ENCODE results near the gene EHD1.

DNA sequence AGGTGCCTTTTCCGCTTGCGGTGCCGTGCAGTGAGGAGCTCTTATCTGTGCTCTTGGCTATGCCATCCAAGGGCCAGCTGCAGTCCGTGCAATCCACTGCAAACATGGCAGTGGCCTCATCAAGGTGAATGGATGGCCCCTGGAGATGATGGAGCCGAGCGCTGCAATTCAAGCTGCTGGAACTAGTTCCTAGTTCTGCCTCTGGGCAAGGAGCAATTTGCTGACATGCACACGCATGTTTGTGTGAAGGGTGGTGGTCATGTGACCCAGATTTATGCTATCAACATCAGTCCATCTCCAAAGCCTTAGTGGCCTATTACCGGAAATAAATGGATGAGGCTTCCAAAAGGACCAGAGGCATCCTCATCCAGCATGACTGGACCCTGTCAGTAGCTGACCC, 3.1 kb upstream of the EHD1 start:
- no peak for TF ChIP-seq POLR2AphosphoS5 (IDR thresholded peaks at IDR 0.05)
- TF ChIP-seq, protein P1, sequence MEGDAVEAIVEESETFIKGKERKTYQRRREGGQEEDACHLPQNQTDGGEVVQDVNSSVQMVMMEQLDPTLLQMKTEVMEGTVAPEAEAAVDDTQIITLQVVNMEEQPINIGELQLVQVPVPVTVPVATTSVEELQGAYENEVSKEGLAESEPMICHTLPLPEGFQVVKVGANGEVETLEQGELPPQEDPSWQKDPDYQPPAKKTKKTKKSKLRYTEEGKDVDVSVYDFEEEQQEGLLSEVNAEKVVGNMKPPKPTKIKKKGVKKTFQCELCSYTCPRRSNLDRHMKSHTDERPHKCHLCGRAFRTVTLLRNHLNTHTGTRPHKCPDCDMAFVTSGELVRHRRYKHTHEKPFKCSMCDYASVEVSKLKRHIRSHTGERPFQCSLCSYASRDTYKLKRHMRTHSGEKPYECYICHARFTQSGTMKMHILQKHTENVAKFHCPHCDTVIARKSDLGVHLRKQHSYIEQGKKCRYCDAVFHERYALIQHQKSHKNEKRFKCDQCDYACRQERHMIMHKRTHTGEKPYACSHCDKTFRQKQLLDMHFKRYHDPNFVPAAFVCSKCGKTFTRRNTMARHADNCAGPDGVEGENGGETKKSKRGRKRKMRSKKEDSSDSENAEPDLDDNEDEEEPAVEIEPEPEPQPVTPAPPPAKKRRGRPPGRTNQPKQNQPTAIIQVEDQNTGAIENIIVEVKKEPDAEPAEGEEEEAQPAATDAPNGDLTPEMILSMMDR (IDR thresholded peaks at IDR 0.05), result no peak
- no peak for TF ChIP-seq POLR2A (IDR thresholded peaks at IDR 0.05)

Measured in upper lobe of left lung (tissue), 4 donors.